GM12875 (cell line): ENCODE data around the gene SORCS2.

Experiments
- H3K4me3 ChIP-seq: one replicate; pipeline ENCODE4 v1.5.1; 2011; ENCODE audit warnings: low read depth, low read length, control low read depth
- TF ChIP-seq, protein P1 (sequence below): IDR thresholded peaks from 2 replicates; pipeline ENCODE4 v1.5.1; 2011; ENCODE audit warnings: low read depth, mild to moderate bottlenecking, control low read depth, inconsistent platforms, low read length, moderate library complexity, borderline replicate concordance; ENCODE audit not compliant: insufficient read depth

SORCS2 gene

GRCh38 chr4:7167706-7168105, 24.6 kb upstream of the SORCS2 start:
- H3K4me3 ChIP-seq: no peak overlapping the region
- TF ChIP-seq, protein P1, sequence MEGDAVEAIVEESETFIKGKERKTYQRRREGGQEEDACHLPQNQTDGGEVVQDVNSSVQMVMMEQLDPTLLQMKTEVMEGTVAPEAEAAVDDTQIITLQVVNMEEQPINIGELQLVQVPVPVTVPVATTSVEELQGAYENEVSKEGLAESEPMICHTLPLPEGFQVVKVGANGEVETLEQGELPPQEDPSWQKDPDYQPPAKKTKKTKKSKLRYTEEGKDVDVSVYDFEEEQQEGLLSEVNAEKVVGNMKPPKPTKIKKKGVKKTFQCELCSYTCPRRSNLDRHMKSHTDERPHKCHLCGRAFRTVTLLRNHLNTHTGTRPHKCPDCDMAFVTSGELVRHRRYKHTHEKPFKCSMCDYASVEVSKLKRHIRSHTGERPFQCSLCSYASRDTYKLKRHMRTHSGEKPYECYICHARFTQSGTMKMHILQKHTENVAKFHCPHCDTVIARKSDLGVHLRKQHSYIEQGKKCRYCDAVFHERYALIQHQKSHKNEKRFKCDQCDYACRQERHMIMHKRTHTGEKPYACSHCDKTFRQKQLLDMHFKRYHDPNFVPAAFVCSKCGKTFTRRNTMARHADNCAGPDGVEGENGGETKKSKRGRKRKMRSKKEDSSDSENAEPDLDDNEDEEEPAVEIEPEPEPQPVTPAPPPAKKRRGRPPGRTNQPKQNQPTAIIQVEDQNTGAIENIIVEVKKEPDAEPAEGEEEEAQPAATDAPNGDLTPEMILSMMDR: no peak

- no peak overlapping the region for H3K4me3 ChIP-seq
- TF ChIP-seq, protein P1: no peak
Observed at GRCh38 chr4:7168106-7168505, 24.2 kb upstream of the SORCS2 start.

DNA sequence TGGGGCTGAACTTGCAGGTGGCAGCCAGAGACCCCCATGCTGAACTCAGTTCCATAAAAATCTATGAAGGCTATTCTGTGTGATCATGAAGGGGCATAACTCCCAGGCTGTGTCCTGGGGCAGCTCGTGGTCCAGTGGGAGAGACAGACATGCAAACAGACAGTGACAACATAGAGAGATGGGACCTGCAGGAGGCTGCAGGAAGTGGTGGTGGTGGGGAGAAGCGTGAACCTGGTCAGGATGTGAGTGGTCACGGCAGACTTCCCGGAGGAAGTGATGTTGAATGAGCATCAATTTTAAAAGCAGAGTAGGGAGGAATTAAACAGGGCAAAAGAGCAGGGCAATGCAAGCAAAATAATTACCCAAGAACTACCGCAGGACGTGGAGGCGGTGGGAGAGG, 23.2 kb upstream of the SORCS2 start:
- H3K4me3 ChIP-seq: no peak overlapping the region

DNA sequence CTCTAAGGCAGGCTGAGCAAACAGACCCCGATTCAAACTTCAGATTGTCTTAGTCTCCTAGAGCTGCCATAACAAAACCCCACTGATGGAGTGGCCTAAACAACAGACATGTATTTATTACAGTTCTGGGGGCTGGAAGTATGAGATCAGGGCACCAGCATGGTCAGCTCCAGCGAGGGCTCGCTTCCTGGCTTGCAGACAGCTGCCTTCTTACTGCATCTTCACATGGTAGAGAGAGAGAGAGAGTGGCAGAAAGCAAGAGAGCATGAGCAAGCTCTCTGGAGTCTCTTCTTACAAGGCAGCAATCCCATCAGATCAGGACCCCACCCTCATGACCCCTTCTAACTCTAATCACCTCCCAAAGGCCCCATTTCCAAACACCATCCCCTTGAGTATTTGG, 22.3 kb upstream of the SORCS2 start:
- no peak overlapping the region for H3K4me3 ChIP-seq
- TF ChIP-seq, protein P1: no peak

More for the DNA sequence above, 23.2 kb upstream of the SORCS2 start:
- TF ChIP-seq, protein P1: no peak

- TF ChIP-seq, protein P1: no peak
- H3K4me3 ChIP-seq: no peak overlapping the region
Observed at GRCh38 chr4:7171191-7171900, 21.0 kb upstream of the SORCS2 start.

DNA sequence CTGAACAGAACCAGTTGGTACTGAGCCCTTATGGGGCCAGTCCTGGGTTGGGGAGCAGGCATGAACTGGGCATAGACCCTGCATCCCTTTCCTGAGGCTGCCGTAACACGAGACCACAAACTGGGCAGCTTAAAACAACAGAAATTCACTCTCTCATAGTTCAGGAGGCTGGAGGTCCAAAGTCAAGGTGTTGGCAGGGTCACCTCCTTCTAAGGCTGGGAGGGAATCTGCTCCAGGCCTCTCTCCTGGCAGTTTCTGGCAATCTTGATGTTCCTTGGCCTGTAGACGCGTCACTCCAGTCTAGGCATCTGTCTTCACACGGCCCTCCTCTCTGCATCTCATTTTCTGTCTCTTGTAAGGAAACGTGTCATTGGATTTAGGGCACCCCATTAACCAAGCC, 19.8 kb upstream of the SORCS2 start:
- no peak overlapping the region for H3K4me3 ChIP-seq
- TF ChIP-seq, protein P1: no peak

DNA sequence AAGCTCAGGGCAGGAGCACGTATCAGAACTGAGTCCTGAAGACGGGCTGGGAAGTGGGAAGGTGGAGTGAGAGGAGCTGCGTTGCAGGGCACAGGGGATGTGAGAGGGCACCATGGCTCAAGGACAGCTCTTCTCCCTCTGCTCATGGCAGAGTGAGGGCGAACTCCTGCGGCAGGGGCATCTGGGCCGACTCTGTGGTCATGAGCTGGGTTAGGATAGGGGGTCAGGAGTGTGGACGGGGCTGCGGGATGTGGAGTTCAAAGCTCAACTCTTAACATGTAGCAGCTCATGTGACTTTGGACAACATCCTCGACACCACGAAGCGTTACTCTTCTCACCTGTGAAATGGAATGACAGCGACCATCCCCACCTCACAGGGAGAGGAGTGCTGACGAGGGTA, 19.4 kb upstream of the SORCS2 start:
- H3K4me3 ChIP-seq: no peak overlapping the region
- TF ChIP-seq, protein P1: no peak
